Retinal pigment epithelial cell (primary cell): ENCODE data around the gene CALM3.

Experiments used
- DNase-seq: peaks from one replicate; pipeline ENCODE4 v3.0.0-alpha.2; 2010; ENCODE audit warnings: low read depth
- H3K4me3 ChIP-seq: 2 replicates; pipeline ENCODE4 v1.5.1; 2011; ENCODE audit warnings: mild to moderate bottlenecking, low read length, control low read depth, moderate library complexity
- CTCF ChIP-seq: conservative IDR thresholded peaks from 2 replicates; pipeline ENCODE4 v1.5.1; 2011; ENCODE audit warnings: low read depth, low read length, control low read depth, inconsistent platforms

CALM3 gene

DNA sequence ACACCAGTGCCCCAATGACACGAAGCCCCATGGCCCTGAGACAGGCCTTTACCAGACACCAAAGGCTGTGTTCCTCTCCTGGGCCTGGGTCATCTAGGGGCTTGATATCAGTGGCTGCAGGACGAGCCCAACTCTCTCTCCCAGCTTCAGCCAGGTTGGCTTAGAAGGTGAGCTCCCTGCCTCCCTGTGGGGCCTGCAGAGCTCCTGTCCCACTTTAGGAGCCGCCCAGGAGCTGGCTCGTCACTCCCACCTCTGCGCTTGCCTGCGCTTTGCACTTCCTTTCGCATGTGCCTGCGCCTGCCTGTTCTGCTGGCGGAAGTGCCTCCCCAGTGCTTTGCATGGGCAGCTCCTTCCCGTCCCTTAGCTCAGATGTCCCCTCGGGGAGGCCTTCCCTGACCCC, 4.9 kb downstream of the CALM3 start:
- H3K4me3 ChIP-seq, result no peak overlapping the region
- TF ChIP-seq CTCF, result no peak
- no peak for DNase-seq

- H3K4me3 ChIP-seq, result no peak overlapping the region
- TF ChIP-seq CTCF, result no peak
- DNase-seq, result no peak
These were observed 5.7 kb downstream of the CALM3 start for GRCh38 chr19:46606681-46607447.

DNA sequence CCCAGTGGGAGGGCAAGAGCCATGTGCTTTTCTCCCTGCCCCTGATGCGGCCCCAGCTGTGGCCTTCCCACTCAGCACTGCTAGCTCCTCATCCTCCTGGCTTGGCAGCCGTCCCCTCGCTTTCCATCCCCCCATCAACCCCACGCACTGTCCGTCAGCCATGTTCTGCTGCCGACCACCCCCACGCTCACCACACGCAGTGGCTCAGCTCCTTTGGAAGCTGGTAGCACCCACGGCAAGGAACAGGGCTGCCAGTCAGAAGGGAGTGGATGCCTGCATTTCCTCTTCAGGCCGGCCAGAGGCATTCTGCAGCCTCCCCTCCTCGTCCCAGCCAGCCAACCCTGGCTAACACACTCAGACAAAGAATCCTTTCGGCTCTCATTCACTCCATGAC, 6.3 kb downstream of the CALM3 start:
- TF ChIP-seq CTCF, result no peak
- DNase-seq, result no peak
- no peak overlapping the region for H3K4me3 ChIP-seq

DNA sequence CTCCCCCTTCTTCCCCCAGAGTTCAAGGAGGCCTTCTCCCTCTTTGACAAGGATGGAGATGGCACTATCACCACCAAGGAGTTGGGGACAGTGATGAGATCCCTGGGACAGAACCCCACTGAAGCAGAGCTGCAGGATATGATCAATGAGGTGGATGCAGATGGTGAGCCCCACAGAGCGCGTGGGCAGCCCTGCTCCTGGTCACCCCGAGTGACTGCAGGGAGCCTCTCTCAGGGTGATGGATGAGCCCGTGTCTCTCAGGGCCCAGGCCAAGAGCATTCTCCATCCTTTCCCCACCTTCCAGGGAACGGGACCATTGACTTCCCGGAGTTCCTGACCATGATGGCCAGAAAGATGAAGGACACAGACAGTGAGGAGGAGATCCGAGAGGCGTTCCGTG, 7.0 kb downstream of the CALM3 start:
- DNase-seq, result no peak
- H3K4me3 ChIP-seq, result no peak overlapping the region
- no peak for TF ChIP-seq CTCF

GRCh38 chr19:46608581-46609345, 7.6 kb downstream of the CALM3 start:
- TF ChIP-seq CTCF, result no peak
- no peak for DNase-seq
- H3K4me3 ChIP-seq, result no peak overlapping the region

DNA sequence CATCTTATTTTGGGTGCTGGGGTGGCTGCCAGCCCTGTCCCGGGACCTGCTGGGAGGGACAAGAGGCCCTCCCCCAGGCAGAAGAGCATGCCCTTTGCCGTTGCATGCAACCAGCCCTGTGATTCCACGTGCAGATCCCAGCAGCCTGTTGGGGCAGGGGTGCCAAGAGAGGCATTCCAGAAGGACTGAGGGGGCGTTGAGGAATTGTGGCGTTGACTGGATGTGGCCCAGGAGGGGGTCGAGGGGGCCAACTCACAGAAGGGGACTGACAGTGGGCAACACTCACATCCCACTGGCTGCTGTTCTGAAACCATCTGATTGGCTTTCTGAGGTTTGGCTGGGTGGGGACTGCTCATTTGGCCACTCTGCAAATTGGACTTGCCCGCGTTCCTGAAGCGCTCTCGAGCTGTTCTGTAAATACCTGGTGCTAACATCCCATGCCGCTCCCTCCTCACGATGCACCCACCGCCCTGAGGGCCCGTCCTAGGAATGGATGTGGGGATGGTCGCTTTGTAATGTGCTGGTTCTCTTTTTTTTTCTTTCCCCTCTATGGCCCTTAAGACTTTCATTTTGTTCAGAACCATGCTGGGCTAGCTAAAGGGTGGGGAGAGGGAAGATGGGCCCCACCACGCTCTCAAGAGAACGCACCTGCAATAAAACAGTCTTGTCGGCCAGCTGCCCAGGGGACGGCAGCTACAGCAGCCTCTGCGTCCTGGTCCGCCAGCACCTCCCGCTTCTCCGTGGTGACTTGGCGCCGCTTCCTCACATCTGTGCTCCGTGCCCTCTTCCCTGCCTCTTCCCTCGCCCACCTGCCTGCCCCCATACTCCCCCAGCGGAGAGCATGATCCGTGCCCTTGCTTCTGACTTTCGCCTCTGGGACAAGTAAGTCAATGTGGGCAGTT, 8.6 kb downstream of the CALM3 start:
- H3K4me3 ChIP-seq, result no peak overlapping the region
- no peak for TF ChIP-seq CTCF
- no peak for DNase-seq
